Inferior parietal cortex (tissue), 1 donor: Measurements from ENCODE around the gene C2CD2.

ENCODE experiments used
- DNase-seq: peaks from one replicate; pipeline ENCODE4 v3.0.0-alpha.2; 2016; ENCODE audit errors: extremely low spot score

Gene C2CD2

DNA sequence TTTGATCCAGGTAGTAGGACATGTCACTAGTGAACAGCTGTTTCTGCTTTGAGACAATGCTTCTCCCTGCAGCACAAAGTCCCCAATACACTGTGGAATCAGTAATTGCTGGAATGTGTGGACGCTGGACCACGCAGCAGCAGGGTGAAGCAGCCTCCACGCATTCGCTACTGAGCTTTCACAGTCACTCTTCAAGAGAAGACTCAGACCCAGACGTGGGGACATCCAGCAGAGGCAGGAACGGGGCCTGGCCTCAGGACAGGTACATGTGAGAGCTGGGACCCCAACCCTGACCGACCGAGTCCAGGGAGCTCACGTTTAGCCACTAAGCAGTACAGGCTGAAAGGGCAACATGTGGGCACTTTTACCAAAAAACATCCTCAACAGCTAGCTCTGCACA is 40.6 kb downstream of the C2CD2 start:
- DNase-seq = no peak

DNA sequence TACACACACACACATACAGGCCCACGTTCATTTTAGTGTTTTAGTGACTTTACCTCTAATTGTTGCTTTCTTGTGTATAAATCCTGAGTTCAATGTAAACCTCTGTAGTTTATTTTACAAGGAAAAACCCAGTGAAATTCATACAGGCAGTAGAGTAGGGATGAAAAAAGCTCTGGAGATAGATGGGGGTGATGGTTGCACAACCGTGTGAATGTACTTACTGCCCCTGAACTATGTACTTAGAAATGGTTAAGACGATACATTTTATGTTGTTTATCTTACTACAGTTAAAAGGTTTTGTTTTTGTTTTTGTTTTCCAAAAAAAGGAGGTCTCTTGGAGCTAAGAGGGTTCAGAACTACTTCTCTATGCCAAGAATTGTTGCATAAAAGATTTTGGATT is 45.0 kb downstream of the C2CD2 start:
- DNase-seq = no peak

DNA sequence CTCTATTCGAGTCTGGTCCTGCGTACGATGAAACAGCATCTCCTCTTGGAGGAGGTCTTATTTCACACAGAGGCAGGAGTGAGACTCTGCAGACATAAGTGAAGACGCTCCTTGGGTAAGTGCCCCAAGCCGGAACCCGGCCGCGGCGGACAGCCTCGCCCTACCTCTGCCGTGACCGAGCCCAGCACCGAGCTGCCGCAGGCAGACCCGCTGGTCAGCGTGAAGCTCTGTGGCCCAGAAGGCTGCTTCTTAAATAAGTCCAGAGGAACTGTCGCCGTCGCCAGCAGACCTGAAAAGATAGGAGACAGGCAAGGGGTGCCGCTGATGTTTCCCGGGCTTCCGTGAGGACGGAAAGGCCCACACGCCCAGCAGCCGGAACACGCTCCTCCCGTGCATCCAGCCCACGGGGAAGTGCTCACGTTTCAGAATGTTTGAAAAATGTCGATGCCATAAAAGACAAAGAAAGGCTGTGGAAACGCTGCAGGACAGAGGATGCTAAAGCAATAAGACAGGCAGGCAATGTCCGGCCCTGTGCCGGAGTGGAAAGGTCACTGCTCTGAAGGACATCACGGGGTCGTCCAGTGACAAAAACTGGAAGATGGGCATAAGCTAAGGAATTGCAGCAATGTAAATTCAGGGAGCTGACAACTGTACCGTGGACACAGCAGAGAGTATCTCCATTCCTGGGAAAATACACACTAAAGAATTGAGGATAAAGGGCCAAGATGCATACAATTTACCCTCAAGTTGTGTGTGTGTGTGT is 46.1 kb downstream of the C2CD2 start:
- DNase-seq = no peak

DNA sequence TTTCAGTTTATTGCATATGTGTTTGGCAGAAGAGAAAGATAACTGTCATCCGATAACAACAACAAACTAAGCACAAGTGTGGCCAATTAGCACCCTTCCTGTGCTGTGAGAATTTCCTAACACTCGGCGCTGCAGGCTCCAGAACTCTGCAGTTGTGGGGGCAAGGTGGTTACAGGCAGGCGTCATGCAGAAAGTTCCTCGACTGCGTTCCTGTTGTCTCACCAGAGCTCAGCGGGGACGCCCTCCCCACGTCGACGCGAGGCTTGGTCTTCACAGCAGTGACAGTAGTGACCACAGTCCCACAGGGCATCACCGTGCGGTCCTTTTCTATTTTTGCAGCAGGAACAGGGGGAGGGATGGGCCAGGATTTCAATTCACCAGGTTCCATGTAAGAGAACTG is 47.0 kb downstream of the C2CD2 start:
- no peak for DNase-seq

DNA sequence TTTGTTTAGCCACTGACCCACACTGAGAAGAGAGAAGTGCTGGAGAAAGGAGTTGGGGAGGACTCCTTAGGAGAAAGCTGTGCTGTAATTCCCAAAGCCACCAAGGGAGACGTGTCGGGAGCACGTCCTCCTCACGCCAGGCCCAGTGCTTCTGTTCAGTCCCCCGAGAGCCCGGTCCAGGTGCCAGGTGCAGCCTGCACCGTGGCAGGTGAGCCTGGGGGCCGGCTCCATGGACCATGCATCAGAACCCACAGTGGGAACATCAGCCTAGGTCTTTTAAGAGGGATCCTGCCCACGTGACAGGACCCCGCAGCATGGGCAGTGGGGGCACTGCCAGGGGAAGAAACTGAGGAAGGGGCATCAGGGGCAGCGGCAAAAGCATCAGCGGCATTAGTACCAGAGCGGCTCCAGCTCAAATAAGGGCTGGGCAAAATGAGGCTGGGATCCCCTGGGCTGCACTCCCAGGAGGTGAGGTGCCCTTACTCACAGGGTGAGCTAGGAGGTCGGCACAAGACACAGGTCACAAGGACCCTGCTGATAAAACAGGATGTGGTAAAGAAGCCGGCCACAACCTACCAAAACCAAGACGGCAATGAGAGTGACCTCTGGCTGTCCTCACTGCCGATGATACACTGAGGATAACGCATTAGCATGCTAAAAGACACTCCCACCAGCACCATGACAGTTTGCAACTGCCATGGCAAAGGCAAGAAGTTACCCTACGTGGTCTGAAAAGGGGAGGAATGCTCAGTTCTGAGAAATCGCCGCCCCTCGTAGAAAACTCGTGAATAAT is 50.1 kb downstream of the C2CD2 start:
- DNase-seq = no peak

DNA sequence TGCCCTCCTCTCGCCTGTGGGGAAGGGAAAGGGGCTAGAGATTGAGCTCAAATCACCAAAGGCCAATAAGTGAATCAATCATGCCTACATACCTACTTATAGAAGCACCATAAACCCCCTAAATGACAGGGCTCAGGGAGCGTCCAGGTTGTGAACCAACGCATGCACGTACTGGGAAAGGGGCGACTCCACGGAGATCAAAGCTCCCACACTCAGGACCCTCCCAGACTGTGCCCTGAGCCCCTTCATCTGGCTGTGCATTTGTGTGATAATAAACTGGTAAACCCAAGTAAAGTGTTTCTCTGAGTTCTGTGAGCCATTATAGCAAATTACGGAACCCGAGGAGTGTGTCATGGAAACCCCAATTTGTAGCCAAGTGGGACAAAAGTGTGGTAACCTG is 50.9 kb downstream of the C2CD2 start:
- DNase-seq = no peak

DNA sequence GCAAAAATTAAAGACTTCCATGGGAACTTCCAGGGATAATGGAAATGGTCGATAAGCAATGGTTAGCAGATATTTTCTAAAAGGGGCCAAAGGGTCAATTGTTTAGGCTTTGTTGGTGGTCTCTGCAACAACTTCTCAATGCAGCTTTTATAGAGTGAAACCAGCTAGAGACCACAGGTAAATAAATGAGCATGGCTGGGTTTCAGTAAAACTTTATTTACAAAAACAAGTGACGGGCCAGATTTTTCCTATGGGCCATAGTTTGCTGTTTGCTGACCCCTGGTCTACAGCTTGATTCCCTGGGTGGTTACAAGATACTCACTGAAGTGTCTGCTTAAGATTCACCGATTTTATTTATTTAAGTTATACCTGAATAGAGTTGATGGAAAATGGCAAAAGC is 52.0 kb downstream of the C2CD2 start:
- DNase-seq = no peak

DNA sequence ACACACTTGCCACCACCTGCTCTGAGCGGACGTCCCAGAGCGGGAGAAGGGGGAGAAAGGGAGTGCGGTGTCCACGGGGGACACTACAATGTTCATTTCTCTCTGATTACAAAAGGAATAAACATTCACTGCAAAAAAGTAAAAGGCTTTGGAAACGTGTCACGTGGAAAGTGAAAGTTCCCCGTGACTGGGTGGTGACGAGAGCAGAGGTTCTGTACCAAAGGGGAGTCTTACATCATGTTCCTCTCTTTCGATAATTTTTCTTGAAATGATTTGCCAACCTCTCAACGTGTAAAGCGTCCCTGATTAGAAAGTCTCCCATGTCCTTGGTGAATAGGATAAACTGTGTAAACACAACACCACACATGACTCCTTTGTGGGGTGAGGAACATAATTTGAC is 52.7 kb downstream of the C2CD2 start:
- no peak for DNase-seq

DNA sequence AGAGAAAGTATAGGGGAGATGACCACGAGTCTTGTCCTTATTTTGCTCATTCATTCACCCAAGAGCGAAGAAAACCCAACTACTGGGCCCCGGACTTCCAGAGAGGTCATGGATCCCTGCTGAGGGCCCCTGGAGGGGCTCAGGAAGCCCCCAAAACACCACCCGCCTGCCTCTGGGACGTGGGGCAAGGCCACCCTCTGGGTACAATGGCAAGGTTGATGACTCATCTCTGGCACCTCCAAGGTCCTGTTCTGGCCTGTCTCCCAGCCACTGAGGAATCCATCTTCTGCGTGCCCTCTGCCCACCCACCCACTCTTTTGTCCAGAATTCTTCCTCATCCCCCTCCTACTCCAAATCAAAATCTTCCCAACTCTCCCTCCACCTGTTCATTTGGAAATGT is 53.4 kb downstream of the C2CD2 start:
- DNase-seq = no peak

DNA sequence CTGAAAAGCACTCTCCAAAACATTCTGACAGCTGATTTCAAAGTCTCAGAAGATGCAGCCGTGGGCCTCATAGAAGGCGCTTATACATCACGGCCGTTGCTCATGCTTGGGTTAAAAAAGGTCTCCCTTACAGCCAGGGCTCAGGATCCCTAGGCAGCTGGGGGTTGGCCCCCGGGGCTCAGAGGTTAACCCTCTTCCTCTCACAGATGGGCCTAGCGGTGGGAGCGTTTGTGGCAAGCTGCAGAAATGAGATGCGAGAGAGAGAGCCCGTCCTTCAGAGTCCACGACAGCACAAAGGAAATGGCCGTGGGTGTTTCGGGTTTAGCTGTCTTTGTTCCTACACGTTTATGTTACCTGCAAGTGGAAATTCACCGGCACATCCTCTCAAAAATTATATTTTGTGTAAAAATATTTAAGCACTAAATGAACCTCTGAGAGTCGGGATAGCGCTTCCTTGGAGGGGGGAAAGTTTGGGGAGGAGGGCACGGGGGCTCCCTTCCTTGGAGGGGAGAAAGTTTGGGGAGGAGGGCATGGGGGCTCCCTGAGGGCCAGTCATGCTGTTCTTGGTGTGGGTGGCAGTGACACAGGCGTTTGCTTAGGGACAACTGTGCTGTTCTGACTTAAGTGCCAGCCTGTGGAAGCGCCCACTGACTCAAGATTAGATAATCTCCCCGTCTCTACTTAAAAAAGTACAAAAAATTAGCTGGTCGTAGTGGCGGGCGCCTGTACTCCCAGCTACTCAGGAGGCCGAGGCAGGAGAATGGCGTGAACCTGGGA is 54.2 kb downstream of the C2CD2 start:
- DNase-seq = no peak

DNA sequence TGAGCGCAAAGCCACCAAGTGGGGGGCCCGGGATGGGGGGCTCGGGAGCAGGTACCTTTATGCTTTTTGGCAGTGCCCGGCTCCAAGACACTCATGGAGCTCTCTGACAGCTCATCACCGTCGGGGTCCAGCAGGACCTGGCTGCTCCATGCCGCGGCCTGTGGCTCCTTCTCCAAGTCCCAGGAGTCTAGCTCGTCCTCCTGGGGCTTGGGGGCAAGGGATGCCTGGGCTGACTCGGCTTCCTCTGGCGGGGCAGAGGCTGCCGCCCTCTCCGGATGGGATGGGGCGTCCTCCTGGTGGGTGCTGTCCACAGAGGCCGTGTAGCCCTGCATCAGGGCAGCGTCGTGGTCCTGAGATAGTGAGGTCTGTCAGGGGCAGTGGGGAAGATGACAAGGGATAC is 54.8 kb downstream of the C2CD2 start:
- no peak for DNase-seq

DNA sequence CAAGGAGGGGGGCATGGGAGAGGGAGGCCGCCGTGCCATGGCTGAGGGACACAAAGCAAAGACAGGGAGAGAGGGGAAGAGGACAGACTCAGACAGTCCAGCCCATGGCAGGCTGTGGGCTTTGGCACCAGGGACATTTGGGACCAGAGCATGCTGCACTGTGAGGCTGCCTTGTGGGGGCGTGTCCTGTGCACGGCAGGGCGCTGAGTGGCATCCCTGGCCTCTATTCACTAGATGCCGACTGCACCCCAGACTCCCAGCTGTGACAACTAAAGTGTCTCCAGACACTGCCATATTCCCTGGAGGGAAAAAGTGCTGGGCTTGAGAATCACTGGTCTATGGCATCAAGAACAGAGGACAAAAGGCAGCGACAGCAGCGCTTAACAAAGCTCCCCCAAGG is 56.1 kb downstream of the C2CD2 start:
- no peak for DNase-seq

DNA sequence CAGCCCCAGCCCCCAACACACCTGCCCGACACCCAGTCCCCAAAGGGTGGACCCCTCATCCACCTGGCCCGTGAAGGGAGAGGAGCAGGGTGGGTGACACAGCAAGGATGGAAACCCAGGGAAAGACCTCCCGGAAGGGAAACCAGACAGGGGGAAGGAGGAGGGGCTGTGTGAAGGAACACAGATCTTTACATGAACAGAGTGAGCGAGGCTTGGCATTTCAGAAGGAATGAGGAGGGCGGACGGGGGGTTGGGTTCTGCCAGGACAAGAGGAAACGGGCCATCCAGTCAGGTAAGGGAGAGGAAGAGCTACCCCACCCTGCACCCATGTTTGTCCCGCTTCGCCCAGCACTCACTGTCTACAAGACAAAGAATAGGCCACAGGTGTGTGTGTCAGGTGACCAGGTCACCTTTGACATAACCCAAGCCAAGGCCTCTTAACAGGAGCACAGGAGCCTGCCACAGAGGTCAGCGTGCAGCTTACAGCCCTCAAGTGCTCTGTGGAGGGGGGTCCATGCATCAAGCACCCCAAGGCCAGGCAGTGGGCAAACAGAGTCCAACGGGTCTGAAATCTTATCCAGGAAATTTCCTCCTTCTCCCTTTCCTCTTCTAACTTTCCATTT is 56.7 kb downstream of the C2CD2 start:
- DNase-seq = no peak

DNA sequence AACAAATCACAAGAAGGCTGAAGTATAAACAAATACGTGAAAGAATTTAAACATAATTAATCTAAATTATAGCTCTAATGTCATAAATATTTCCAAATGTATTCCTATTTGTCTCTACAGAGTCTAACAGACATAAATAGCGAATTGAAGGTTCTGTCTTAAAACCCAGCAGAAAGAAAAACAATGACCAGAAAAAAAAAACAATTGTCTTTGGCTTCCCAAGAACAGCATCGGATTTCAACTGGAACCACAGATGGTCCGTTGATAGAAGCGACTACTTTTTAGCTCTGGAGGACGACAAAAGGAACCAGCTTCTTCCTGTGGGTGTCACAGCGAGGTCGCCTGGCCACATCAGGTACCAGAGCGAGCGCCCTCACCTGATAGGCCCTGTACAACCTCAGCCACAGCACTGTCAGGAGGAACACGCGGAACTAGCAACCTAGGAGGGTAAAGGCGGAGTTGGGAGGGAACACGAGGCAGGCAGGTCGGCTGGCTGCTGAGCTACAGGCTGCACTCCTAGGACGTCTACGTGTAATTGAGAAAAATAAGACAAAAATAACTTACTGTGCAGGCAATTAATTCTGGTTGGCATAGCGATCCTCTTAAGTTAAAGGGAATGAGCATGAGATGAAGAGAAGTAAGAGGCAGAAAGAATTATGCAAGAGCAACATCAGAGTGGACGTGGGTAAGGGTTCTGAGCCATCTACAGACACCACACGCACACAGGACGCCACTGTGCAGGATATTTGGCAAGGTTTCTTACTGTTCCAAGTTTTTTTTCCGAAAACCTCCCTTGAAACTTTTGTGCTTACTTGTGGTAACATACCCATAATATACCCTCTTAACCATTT is 58.0 kb downstream of the C2CD2 start:
- no peak for DNase-seq

DNA sequence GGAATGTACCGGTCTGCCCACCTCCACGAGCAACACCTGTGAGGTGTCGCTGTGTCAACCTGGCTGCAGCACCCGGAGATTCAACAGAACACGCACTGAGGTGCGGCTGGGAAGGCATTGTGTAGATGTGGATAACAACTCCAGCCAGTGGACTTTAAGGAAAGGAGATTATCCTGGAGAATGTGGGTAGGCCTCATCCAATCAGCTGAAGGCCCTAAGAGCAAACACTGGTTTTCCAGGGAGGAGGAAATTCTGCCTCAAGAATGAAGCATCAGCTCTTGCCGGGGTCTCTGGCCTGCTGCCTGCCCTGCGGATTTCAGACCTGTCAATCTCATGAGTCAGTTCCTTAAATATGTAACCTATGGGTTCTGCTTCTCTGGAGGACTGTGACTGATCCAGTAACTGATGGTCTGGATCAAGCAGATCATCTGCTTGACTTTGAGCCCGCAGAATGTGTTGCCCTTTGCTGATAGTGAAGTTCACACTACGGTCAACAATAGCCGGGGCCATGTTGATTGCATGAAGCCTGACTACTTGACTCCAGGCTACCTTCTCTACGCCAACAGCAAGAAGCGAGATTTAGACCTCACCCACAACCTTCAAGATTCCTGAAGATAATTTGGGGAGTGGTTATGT is 58.8 kb downstream of the C2CD2 start:
- DNase-seq = no peak

DNA sequence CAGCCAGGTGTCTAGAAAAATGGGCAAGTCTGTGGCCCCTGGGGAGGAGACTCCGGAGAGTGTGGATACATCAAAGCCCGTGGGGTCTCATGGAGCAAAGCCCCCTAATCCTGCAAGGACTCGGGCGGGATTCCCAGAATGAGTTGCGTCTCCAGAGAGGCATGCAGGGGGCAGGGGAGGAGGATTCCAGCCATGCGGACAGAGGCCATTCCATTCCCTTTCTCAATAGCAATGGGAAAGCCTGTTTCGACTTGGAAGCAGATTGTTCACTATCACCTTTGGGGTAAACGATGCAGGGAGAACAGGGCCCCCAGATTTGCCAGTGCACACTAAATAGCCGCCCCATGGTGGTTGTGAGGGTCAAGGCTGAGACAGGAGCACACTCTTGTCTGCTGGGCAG is 59.3 kb downstream of the C2CD2 start:
- DNase-seq = no peak

DNA sequence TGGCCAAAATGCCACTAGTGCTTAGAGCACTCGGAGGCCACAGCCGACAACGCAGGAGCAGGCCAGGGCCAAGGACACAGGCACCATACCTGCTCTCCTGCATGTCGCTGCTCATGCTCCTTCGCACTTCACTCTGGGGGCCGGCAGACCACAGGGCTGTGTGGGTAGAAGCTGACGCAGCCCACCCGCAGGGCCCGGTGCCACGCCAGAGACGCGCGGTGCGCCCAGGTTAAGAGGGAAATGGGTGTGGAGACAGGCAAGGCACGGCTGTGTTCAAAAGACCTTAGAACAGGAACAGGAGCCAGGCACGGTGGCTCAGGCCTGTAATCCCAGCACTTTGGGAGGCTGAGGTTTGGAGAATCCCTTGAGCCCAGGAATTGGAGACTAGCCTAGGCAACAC is 61.1 kb downstream of the C2CD2 start:
- DNase-seq = no peak

DNA sequence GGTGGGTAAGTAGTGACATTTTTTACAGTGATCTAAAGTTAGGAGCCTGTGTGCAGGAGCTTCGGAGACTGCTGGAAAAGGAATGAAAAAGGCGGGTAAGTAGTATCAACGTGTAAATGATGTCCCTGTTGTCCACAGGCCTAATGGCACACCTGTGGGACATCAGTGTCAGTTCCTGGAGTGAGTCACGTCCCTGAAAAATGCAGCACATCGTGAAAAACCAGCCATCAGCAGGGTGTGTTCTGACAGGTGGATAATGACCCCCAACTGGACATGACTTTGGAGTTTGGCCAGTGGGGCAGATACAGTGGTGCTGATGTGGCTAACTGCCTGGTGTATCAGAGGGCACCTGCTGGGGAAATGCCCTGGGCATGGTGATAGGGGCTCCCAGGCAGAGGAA is 62.7 kb downstream of the C2CD2 start:
- no peak for DNase-seq

DNA sequence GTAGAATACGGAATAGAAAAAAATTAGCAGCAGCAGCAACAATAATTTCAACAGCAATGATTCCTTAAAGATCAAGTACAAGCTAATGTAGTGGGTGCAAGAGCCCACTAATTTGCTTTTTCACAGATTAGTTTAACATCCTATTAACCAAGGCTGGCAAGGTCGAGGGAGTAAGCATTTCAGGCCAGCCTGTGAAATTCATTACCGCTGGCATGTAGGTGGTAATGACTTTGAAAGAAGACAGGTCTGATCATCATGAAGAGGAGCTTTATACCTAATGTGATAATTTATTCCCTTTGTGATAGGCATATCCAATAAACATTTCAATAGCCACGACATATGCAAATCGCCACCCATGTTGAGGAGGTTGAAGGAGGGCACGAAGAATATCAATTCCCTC is 63.5 kb downstream of the C2CD2 start:
- no peak for DNase-seq

DNA sequence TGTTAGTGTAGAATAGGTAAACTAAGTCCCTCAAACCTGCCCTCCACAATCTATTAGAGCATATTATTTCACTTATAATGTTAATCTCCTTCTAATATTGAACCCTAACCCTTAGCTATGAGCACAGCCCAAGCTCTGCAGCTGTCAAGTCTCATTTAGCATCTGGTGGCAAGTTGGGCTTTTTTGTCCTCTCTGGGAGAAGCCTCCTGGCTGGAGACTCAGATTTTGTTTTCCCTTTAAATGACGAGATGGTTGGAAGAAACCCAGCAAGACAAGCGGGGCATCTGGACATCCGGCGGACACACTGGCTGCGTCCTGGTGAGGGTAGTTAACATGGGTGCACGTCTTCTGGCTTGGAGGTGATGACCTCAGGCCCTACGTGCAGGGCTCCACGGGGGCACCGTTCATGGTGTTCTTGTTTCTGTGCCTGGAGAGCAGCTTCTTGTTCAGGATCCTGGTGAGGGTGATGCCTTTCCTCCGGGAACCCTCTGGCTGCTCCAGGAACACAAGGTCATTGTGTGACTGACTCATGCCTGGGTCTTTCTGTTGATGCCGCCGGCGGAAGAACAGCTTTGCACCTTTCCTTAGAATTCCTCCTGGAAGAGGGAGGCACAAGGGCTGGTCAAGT is 65.0 kb downstream of the C2CD2 start:
- no peak for DNase-seq
